Hepatocyte (in vitro differentiated cells): Measurements from ENCODE around the gene GPR25.

Experiments used
- CTCF ChIP-seq: fragments of 200-600 bp; sonication (generic); IDR thresholded peaks from 2 replicates; pipeline ENCODE4 v1.5.1; 2016; ENCODE audit warnings: antibody characterized with exemption, mild to moderate bottlenecking; ENCODE audit not compliant: poor library complexity
- EZH2 ChIP-seq: fragments of 200-600 bp; sonication (generic); IDR thresholded peaks from 2 replicates; pipeline ENCODE4 v1.6.1; 2016; ENCODE audit warnings: antibody characterized with exemption, mild to moderate bottlenecking, borderline replicate concordance

- TF ChIP-seq CTCF (no peak), EZH2 (no peak)
Measured at GRCh38 chr1:200875416-200875815, 2.6 kb downstream of the GPR25 start.
